Measurements from ENCODE around the gene PLEKHA8.

Gene PLEKHA8

DNA sequence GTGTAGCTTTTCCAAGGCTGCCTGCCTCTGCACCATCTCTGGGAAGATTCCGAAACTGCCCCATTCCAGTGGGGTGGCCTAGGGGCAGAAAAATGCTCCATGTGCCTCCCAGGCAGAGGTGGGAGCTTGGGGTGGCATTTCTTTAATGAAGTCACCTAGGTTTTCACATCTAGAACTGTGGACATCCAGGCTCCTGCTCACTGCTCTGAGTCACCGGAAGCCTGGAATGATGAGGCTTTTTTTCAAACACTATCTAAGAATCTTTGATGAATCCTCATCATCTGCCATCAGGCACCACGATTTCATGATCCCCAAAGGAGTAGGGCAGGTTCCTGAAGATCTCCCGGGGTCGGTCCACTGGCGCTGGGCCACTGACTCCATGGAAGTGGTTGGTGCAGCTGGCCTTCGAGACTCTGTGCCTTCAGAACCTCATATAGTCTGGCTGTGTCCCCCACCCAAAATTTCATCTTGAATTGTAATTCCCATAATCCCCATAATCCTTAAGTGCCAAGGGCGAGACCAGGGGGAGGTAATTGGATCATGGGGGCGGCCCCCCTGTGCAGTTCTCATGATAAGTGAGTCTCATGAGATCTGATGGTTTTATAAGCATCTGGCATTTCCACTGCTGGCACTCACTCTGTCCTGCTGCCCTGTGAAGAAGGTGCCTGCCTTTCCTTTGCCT lies 143.7 kb downstream of the PLEKHA8 start:
- no peak for DNase-seq

DNA sequence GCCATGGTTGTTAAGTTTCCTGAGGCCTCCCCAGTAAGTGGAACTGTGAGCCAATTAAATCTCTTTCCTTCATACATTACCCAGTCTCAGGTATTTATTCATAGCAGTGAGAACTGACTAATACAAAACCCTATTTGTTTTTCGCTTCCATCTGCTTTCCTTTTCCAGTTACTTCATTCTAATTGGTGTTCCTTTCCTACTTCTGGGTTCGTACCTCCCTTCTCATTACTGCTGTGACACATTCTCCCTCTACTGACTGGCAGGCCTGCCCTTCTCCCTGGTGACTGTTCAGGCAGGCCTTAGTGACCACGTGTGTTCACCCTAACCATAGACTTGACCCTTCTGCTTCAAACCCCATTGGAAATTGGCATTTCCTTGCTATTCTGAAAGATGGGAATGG lies 144.2 kb downstream of the PLEKHA8 start:
- peak; percentile 92 for DNase-seq

GRCh38 chr7:30173058-30173897 lies 145.1 kb downstream of the PLEKHA8 start:
- DNase-seq = peak; percentile 100

DNA sequence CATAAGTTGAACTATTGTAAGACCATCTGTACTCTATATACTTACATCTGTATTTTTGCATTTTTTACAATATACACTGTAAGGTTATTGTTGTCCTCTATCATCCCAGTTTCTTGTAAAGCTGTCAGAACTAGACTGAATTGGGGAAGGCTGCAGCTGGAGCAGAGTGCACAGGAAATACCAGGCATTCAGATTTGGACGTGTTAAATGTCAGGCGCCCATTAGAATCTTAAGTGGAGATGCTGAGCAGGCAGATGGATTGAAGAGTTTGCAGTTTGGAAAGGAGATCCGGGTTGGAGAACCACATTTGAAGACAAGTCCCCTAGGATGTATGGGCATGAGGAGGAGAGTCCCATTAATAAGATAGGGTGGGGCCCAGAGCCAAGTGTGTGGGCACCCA lies 147.0 kb downstream of the PLEKHA8 start:
- peak; percentile 29 for DNase-seq

DNA sequence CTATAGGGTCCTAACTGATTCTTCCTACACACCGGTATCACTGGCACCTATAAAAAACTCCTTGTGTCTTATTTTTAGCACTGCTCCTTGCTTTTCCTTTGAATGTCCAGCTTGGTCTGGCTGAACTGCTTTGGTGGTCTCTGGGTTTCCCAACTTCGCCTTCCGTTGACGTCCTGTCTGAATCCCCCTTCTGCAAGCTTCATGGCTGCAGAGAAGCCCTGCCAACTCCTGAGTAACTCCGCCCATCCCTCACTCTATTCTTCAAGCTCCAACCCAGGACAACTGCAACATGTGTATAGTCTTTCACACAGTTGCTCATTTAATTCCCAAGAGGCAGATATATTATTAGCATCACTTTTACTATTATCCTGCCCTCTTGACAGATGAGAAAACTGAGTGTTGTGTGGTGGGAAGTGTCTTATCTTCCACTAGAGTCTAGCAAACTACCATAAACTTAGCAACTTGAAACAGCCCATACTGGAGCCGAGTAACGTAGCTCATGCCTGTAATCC lies 147.5 kb downstream of the PLEKHA8 start:
- no peak for DNase-seq

DNA sequence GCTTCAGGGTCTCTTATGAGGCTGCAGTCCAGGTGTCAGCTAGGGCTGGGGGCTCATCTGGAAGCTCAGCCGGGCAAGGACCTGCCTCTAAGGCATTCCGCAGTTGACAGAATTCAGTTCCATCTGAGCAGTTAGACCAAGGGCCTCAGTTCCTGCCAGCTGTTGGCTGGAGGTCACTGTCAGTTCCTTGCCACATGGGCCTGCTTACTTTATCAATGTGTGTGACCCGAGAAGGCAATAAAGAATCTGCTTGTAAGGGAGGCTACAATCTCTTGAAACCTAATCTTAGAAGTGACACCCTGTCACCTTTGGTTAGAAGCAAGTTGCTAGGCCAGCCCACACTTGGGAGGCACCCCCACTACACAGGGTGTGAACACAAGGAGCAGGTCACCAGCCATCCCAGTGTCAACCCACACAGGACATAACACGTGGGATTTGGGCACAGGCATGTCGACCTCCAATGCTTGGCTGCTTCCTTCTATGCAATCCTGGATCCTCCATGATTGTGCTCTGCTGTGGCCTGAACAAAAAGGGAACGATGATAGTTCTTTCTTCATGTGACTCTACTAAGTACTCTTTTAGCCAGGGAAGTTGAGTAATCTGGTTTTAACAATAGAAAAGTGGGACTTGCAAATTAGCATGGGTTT lies 148.4 kb downstream of the PLEKHA8 start:
- no peak for DNase-seq

- no peak for DNase-seq
These were observed 149.0 kb downstream of the PLEKHA8 start for GRCh38 chr7:30177186-30177585.

GRCh38 chr7:30177965-30178364 lies 149.8 kb downstream of the PLEKHA8 start:
- no peak for DNase-seq

DNA sequence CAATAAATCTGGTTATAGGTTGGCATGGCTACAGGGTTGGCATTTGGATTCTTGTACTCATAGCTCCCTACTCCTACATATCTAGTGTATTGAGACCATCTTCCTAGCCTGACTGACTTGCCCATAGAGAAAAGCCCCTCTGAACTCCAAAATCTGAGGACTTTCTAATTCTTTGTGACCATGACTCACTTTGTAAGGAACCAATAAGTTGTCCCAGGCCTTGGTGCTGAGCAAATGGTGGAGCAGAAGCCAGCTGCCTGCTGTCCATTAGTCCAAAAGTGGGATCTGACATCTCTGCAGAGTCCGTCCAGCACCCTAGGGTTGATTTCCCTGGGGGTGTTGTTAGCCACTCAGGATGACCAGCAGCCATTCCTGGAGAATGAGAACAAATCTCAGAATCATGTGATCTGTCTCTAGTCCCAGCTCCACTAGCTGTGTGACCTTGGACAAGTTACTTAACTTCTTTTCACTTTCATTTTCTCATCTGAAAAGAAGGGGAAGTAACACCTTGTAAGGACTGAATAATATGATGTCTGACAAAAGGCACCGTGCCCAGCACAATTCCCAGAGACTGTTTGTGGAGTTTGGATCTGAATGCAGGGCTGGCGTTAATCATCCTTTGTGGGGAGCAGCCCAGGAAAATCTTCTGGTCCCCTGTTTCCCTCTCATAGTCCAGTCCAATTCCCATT lies 150.7 kb downstream of the PLEKHA8 start:
- no peak for DNase-seq
